OCI-LY3 (cell line): ENCODE measurements around the gene ABHD5.

ENCODE experiments used
- H2AFZ ChIP-seq: fragments of 200-600, 300-600 bp; shearing (Covaris generic); 2 replicates; pipeline ENCODE4 v1.6.0; 2014; ENCODE audit warnings: antibody characterized with exemption, low read depth, low read length
- H3K27ac ChIP-seq: fragments of 200-600, 300-600 bp; sonication (generic); 2 replicates; pipeline ENCODE4 v1.5.1; 2014; ENCODE audit warnings: mild to moderate bottlenecking, low read length, moderate library complexity, mixed read lengths
- H3K27me3 ChIP-seq: fragments of 200-600, 300-600 bp; sonication (generic); 2 replicates; pipeline ENCODE4 v1.6.1; 2014; ENCODE audit warnings: low read depth, low read length, mixed read lengths
- H3K36me3 ChIP-seq: fragments of 200-600, 300-600 bp; sonication (generic); replicated peaks from 2 replicates; pipeline ENCODE3; 2014; ENCODE audit warnings: low read depth, low read length, mixed read lengths
- H3K4me1 ChIP-seq: fragments of 300-600, 200-600 bp; sonication (generic); 2 replicates; pipeline ENCODE4 v1.6.1; 2014; ENCODE audit warnings: low read length, mixed read lengths
- H3K4me2 ChIP-seq: fragments of 200-600, 300-600 bp; sonication (generic); 2 replicates; pipeline ENCODE4 v1.6.1; 2014; ENCODE audit warnings: low read length, mixed read lengths
- H3K4me3 ChIP-seq: fragments of 300-600, 200-600 bp; sonication (generic); 2 replicates; pipeline ENCODE4 v1.5.1; 2014; ENCODE audit warnings: antibody characterized with exemption, mild to moderate bottlenecking, low read length, moderate library complexity
- H3K79me2 ChIP-seq: fragments of 300-600, 200-600 bp; shearing (Covaris generic); 2 replicates; pipeline ENCODE4 v1.6.1; 2014; ENCODE audit warnings: mild to moderate bottlenecking, low read length, mixed read lengths
- H3K9ac ChIP-seq: fragments of 300-600, 200-600 bp; shearing (Covaris generic); 2 replicates; pipeline ENCODE4 v1.6.0; 2014; ENCODE audit warnings: mild to moderate bottlenecking, low read length, moderate library complexity
- H3K9me3 ChIP-seq: fragments of 200-600, 300-600 bp; shearing (Covaris generic); 2 replicates; pipeline ENCODE4 v1.6.1; 2014; ENCODE audit warnings: low read length, mixed read lengths; ENCODE audit not compliant: insufficient read depth
- H4K20me1 ChIP-seq: fragments of 200-600, 300-600 bp; sonication (generic); 2 replicates; pipeline ENCODE4 v1.6.1; 2016; ENCODE audit warnings: low read length, mixed read lengths; ENCODE audit not compliant: insufficient read depth
- CTCF ChIP-seq: fragments of 200-600, 300-600 bp; sonication (generic); IDR thresholded peaks from 2 replicates; pipeline ENCODE4 v1.5.1; 2014; ENCODE audit warnings: antibody characterized with exemption, low read length, low read depth
- EZH2phosphoT487 ChIP-seq: fragments of 200-600 bp; shearing (Covaris generic); IDR thresholded peaks from 2 replicates; pipeline ENCODE4 v1.6.1; 2018; ENCODE audit warnings: antibody characterized with exemption, mixed run types, low read depth

ABHD5 gene

GRCh38 chr3:43774799-43775198, 84.1 kb downstream of the ABHD5 start:
- TF ChIP-seq EZH2phosphoT487, result no peak
- no peak for TF ChIP-seq CTCF
- Histone ChIP-seq H3K27me3 (peaks cover 19% of the 10 kb centered on the region), H2AFZ (no peak overlapping the region), H3K4me1 (no peaks in the 10 kb centered on the region), H3K79me2 (no peaks in the 10 kb centered on the region), H3K9me3 (no peaks in the 10 kb centered on the region), H3K4me3 (no peak overlapping the region), H4K20me1 (no peaks in the 10 kb centered on the region), H3K4me2 (no peak overlapping the region), H3K9ac (no peak overlapping the region), H3K36me3 (no peaks in the 10 kb centered on the region), H3K27ac (no peak overlapping the region)

GRCh38 chr3:43776101-43776500, 85.4 kb downstream of the ABHD5 start:
- no peaks in the 10 kb centered on the region for H3K36me3 ChIP-seq
- peaks cover 19% of the 10 kb centered on the region for H3K27me3 ChIP-seq
- H3K9me3 ChIP-seq, result no peaks in the 10 kb centered on the region
- H3K4me2 ChIP-seq, result no peak overlapping the region
- H4K20me1 ChIP-seq, result no peaks in the 10 kb centered on the region
- H3K4me1 ChIP-seq, result no peaks in the 10 kb centered on the region
- no peak overlapping the region for H3K4me3 ChIP-seq
- no peaks in the 10 kb centered on the region for H3K79me2 ChIP-seq
- H3K9ac ChIP-seq, result no peak overlapping the region
- no peak overlapping the region for H2AFZ ChIP-seq
- no peak for TF ChIP-seq EZH2phosphoT487
- no peak for TF ChIP-seq CTCF
- H3K27ac ChIP-seq, result no peak overlapping the region

- H3K4me1 ChIP-seq, result no peaks in the 10 kb centered on the region
- no peaks in the 10 kb centered on the region for H3K36me3 ChIP-seq
- H3K4me2 ChIP-seq, result no peak overlapping the region
- H3K79me2 ChIP-seq, result no peaks in the 10 kb centered on the region
- TF ChIP-seq EZH2phosphoT487 (no peak), CTCF (no peak)
- H3K4me3 ChIP-seq, result no peak overlapping the region
- H3K9ac ChIP-seq, result no peak overlapping the region
- H3K9me3 ChIP-seq, result no peaks in the 10 kb centered on the region
- H3K27ac ChIP-seq, result no peak overlapping the region
- no peaks in the 10 kb centered on the region for H4K20me1 ChIP-seq
- no peak overlapping the region for H2AFZ ChIP-seq
- no peaks in the 10 kb centered on the region for H3K27me3 ChIP-seq
These were observed 89.1 kb downstream of the ABHD5 start for GRCh38 chr3:43779850-43780249.

GRCh38 chr3:43782541-43782940, 91.8 kb downstream of the ABHD5 start:
- no peak overlapping the region for H3K4me2 ChIP-seq
- no peak overlapping the region for H3K9ac ChIP-seq
- no peak overlapping the region for H3K4me3 ChIP-seq
- H3K27me3 ChIP-seq, result peaks cover 6% of the 10 kb centered on the region
- TF ChIP-seq CTCF (no peak), EZH2phosphoT487 (no peak)
- no peaks in the 10 kb centered on the region for H3K4me1 ChIP-seq
- no peak overlapping the region for H2AFZ ChIP-seq
- no peaks in the 10 kb centered on the region for H3K79me2 ChIP-seq
- H3K9me3 ChIP-seq, result no peaks in the 10 kb centered on the region
- no peaks in the 10 kb centered on the region for H4K20me1 ChIP-seq
- H3K27ac ChIP-seq, result no peak overlapping the region
- H3K36me3 ChIP-seq, result no peaks in the 10 kb centered on the region
